Measurements from ENCODE around the gene MCRIP2. TPM values are rescaled to one million over a fixed set of nuclear protein-coding genes. Genes with fewer than 3 reads are reported as not detected.
A peak's percentile ranks its signal among the peaks of the same experiment; 100 is the strongest.

MCRIP2 gene
- total and polyA plus RNA-seq, 2 of the 8 experiments (the other 6 are each of a cell fraction or from before 2014, with no cell fraction given) = 45.4 to 75.5 TPM

GRCh38 chr16:675884-676564, 34.4 kb downstream of the MCRIP2 start:
- Histone ChIP-seq H4K20me1 (replicated peaks in 1 of 2; ENCODE audit: control insufficient read depth in 1 of 2, insufficient read depth in 2 of 2, low read length in 2 of 2) (peaks cover 4 to 21% of the 10 kb centered on the region in 2 experiments), H3K23ac (ENCODE audit: insufficient read length) (no peak overlapping the region), H4K91ac (replicated peaks; ENCODE audit: insufficient read length, low read length) (peak overlapping the region; percentile 52), H3K14ac (ENCODE audit: insufficient read length) (no peak overlapping the region), H3K27ac (ENCODE audit: low read depth, low read length) (no peak overlapping the region), H4K8ac (ENCODE audit: extremely low read depth, insufficient read depth, low read length) (no peak overlapping the region), H3K36me3 (ENCODE audit: control insufficient read depth in 2 of 4, insufficient read depth in 4 of 4, low read length in 3 of 4) (peaks cover 9 to 27% (median 19%) of the 10 kb centered on the region in 4 experiments; a peak in 7 of 8 replicates), H2BK12ac (ENCODE audit: low read depth, low read length) (peak overlapping the region; percentile 96; the same call in 1 of the 2 replicates), H3K9ac (replicated peaks in 1 of 4; ENCODE audit: extremely low read depth in 1 of 4, low read depth in 3 of 4, low read length in 3 of 4) (no peak overlapping the region; a peak in 1 of 7 replicates), H3K27me3 (replicated peaks in 1 of 4; ENCODE audit: control insufficient read depth in 3 of 4, extremely low read depth in 1 of 4, insufficient read depth in 3 of 4, low read length in 3 of 4) (peaks cover 0 to 2% (median 0%) of the 10 kb centered on the region in 4 experiments; a peak in 2 of 7 replicates), H2BK15ac (ENCODE audit: low read length) (peak overlapping the region; percentile 92; the same call in 1 of the 2 replicates), H3K4ac (replicated peaks; ENCODE audit: insufficient read length, low read depth, low read length) (peak overlapping the region; percentile 69), H2AFZ (ENCODE audit: low read length) (no peak overlapping the region), H2AK5ac (ENCODE audit: low read depth, low read length) (peak overlapping the region; percentile 75; the same call in 1 of the 2 replicates), H2BK5ac (ENCODE audit: low read depth, low read length) (no peak overlapping the region), H2BK120ac (replicated peaks; ENCODE audit: low read depth, low read length) (no peak overlapping the region), H4K5ac (ENCODE audit: insufficient read length, low read depth, low read length) (no peak overlapping the region), H3K79me2 (ENCODE audit: control insufficient read depth in 1 of 2, insufficient read depth in 2 of 2, low read length in 2 of 2) (peaks cover 0 to 1% of the 10 kb centered on the region in 2 experiments; a peak in 1 of 4 replicates), H3K79me1 (ENCODE audit: low read depth, low read length) (peaks cover under 1% of the 10 kb centered on the region; the same call in 1 of the 2 replicates), H3K56ac (replicated peaks; ENCODE audit: insufficient read length, low read depth, low read length) (no peak overlapping the region), H3K4me1 (replicated peaks in 1 of 4; ENCODE audit: control insufficient read depth in 3 of 4, insufficient read depth in 4 of 4, low read length in 3 of 4) (peaks cover 0 to 33% (median 25%) of the 10 kb centered on the region in 4 experiments; a peak in 6 of 7 replicates), H3K23me2 (ENCODE audit: low read depth, low read length) (peaks cover 12% of the 10 kb centered on the region), H2BK20ac (ENCODE audit: low read length) (peak overlapping the region; percentile 61; the same call in 1 of the 2 replicates), H3K18ac (ENCODE audit: extremely low read depth, low read length) (peak overlapping the region; percentile 48; the same call in 1 of the 2 replicates), H3K4me3 (ENCODE audit: extremely low read depth in 1 of 4, insufficient read depth in 2 of 4, low read depth in 3 of 4, low read length in 4 of 4) (peak overlapping the region; percentile 29 to 74 (median 48); a peak in 6 of 8 replicates), H3K9me3 (ENCODE audit: insufficient read depth in 2 of 2, low read depth in 1 of 2, low read length in 1 of 2) (no peaks in the 10 kb centered on the region), H3K4me2 (ENCODE audit: insufficient read depth in 1 of 2, low read depth in 2 of 2, low read length in 2 of 2) (peak overlapping the region; percentile 79 to 99)
- ChIA-PET CTCF (ENCODE audit: partially characterized antibody) (interaction anchor here (0.7 to 12.0 kb wide), 9 partner anchors 8 to 94 kb away, joined by 3 to 75 read pairs (median 5); partner anchors contain the start of genes RHOT2 and WDR24), POLR2A (ENCODE audit: partially characterized antibody) (interaction anchor here (1.2 to 13.3 kb wide), 19 partner anchors 8 to 127 kb away, joined by 3 to 214 read pairs (median 6); partner anchors contain the start of genes ANTKMT, CCDC78, JMJD8 and METTL26)
- TF ChIP-seq BRCA1 (IDR thresholded peaks at IDR 0.05; ENCODE audit: low read depth, low read length) (no peak), RFX5 (IDR thresholded peaks at IDR 0.05; ENCODE audit: borderline replicate concordance, low read depth, low read length) (no peak), CTBP2 (IDR thresholded peaks at IDR 0.05; ENCODE audit: borderline replicate concordance, insufficient read depth, insufficient read length, low read length) (no peak)
- TF ChIP-seq, protein P1, sequence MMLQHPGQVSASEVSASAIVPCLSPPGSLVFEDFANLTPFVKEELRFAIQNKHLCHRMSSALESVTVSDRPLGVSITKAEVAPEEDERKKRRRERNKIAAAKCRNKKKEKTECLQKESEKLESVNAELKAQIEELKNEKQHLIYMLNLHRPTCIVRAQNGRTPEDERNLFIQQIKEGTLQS (IDR thresholded peaks at IDR 0.05; ENCODE audit: insufficient read depth, low read depth, low read length) = no peak
- 89% methylated on average over 14 of the region's 25 CpGs; no CpG with 5 or more reads in 1 of the 2 experiments for WGBS, 2 experiments (ENCODE audit: extremely low coverage in 1 of 2, insufficient coverage in 1 of 2, insufficient read length in 1 of 2, insufficient replicate concordance in 2 of 2, low coverage in 1 of 2, low lambda C conversion rate in 2 of 2, missing lambda C conversion rate in 1 of 2)
- no peak for FAIRE-seq
- DNase-seq (ENCODE audit: low read depth in 1 of 2, low spot score in 2 of 2) = peak in 1 of 2 experiments; percentile 55

Data from H1 (cell line).